ENCODE results near the gene KNDC1.

DNA sequence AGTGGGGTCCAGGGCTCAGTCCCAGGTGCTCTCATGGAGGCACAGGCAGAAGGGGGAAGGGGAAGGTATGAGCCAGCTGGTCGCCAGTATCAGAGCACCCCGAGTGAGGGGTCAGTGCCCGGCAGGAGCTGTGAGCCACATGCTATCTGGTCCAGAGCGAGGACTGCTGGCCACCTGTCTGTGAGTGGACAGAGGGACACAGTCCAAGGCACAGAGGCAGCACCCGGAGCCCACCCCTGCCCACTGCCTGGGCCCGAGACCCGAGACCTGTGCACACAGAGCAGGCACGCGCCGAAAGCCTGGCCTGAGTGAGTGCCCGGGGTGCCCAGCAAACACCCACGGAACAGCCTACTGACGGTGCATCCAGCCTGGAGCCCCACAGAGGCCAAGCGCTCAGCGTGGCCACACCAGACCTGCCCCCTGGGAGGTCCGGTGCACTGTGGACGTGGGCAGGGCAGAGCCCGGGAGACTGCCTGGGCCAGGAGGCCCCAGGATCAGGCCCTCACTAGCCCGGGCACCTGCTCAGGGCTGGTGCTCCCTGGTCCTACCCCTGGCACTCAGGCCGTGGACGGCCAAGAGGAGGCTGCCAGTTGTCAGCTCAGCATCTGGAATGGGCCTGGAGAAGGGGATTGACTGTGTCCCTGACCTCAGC lies 42.9 kb upstream of the KNDC1 start:
- TF ChIP-seq, protein P1, sequence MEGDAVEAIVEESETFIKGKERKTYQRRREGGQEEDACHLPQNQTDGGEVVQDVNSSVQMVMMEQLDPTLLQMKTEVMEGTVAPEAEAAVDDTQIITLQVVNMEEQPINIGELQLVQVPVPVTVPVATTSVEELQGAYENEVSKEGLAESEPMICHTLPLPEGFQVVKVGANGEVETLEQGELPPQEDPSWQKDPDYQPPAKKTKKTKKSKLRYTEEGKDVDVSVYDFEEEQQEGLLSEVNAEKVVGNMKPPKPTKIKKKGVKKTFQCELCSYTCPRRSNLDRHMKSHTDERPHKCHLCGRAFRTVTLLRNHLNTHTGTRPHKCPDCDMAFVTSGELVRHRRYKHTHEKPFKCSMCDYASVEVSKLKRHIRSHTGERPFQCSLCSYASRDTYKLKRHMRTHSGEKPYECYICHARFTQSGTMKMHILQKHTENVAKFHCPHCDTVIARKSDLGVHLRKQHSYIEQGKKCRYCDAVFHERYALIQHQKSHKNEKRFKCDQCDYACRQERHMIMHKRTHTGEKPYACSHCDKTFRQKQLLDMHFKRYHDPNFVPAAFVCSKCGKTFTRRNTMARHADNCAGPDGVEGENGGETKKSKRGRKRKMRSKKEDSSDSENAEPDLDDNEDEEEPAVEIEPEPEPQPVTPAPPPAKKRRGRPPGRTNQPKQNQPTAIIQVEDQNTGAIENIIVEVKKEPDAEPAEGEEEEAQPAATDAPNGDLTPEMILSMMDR (conservative IDR thresholded peaks at IDR 0.05): no peak
- no peak for TF ChIP-seq EZH2 (IDR thresholded peaks at IDR 0.05; ENCODE audit: low read depth)
